T47D (cell line): ENCODE data around the gene FAM131C.

Experiments used
- DNase-seq, 2 experiments: peaks; one replicate each; pipeline versions ENCODE4 v3.0.0 to v3.0.0-alpha.2; 2011 to 2012; ENCODE audit warnings: low read depth in 1 of 2, low spot score in 1 of 2
- JUND ChIP-seq: IDR thresholded peaks from 2 replicates; pipeline ENCODE4 v1.6.1; 2012; ENCODE audit warnings: low read depth
- in situ Hi-C: cut with HindIII; loops from 2 replicates; pipeline ENCODE4 v1.10.0; 2016; ENCODE audit warnings: low sequenced_read_pairs, low pct_unique_long_range_greater_than_20kb

FAM131C gene

DNA sequence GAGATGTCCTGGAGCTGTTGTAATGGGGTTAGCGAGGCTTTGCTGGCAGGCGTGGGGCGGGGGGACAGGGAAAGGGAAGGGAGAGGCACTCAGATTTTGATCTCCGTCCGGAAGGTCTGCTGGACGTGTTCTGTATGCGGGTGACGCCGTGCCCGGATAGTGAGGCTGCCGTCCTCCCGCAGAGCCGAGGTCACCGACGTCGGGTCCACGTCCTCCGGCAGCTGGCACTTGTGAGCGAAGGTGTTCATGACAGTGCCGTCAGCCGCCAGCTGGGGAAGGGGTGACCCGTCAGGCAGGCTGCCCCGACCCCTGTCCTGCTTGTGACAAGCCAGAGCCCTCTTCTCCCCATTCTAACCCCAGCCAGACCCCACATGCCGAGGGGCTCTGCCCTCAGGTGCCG, 58.0 kb downstream of the FAM131C start:
- in situ Hi-C loops: no loop called here
- no peak for TF ChIP-seq JUND
- no peak for DNase-seq

DNA sequence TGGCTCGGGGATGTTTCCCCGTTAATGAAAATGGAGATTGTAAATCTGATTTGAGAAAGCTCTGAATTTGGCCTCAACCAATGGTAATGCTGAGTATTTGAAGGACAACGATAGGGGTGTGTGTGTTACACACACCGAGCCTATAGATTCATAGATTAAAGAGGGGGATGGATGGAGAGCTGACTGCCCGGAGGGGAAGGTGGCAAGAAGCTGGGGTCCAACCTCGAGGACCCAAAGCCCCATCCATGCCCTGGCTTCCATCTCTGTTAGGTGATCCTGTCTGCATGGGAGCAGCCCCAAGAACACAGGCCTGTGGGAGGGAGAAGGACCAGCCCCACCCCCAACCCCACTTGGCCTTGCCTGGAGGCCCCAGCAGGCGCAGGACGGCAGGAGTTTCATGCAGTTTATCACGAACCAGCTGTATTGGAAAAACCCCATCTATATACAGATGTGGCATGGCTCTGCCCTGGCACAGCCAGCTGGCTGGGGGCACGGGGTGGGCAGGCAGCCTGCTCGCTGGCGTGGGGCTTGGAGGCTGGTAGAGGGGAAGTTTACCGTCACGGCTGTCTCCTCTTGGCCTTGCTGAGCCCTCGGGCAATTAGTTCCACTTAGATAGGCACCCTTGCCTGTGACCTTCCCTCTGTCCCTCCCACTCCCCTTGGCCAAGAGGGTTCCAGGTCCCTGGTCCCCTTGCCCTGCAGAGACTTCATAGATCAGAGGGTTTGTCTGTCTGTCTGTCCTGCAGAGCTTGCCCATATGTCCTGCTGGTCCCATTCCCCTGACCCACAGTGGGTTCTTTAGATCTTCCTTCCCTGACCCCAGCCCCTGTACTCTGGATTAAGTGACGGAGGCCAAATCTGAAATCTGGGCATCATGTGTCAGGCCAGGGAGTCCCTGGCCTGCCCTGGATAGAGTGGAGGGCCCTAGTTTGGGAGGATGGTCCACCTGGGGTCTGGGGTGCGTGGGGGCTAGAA, 58.7 kb downstream of the FAM131C start:
- DNase-seq: no peak
- in situ Hi-C loops: no loop called here
- TF ChIP-seq JUND: no peak

DNA sequence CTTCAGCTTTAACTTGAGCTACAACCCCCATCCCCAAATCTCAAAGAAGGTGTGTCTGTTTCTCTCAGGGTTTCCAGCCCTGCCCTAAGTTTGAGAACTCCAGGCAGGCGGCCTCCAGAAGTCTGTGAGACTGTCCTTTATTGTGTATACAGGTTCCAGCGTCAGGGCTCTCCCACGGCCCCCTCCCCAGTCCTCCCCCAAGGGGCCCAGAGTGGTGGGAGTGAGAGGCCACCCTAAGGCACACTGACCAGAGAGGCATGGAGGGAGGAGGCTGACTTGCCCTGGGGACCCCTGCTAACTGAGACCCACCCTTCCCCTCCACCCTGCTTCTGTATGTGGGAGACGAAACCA, 59.6 kb downstream of the FAM131C start:
- DNase-seq: no peak
- TF ChIP-seq JUND: no peak
- in situ Hi-C loops: no loop called here

DNA sequence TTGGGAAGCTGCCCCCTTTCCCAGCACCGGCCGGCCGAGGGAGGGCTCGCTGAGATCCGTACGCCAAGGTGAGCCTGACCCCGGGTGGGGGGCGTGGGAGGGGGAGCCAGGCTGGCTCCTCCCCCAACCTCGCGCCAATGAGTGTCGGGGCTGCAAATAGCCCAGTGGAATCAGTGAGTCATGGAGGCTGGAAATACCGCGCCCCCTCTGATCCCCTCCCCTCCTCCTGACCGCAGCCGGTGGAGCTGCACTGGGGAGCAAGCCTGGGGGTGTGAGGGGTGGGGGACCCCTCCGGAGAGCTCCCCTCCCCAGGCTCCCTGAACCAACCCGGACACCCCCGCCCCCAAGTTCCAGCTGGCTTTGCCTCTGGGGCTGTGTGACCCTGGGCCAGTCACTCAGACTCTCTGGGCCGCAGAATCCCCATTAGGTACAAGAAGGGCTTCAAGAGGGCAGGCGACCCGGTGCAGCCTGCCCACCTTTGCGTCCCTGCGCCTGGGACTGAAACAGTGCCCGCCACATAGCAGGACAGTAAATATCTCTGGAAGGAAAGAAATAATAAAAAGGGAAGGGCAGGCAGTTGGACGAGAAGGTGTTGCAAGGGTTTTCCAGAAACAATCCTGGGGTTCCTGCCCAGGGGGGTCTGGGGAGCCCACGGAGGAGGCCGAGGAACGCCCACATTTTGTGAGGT, 60.1 kb downstream of the FAM131C start:
- no peak for DNase-seq
- in situ Hi-C loops: no loop called here
- no peak for TF ChIP-seq JUND

DNA sequence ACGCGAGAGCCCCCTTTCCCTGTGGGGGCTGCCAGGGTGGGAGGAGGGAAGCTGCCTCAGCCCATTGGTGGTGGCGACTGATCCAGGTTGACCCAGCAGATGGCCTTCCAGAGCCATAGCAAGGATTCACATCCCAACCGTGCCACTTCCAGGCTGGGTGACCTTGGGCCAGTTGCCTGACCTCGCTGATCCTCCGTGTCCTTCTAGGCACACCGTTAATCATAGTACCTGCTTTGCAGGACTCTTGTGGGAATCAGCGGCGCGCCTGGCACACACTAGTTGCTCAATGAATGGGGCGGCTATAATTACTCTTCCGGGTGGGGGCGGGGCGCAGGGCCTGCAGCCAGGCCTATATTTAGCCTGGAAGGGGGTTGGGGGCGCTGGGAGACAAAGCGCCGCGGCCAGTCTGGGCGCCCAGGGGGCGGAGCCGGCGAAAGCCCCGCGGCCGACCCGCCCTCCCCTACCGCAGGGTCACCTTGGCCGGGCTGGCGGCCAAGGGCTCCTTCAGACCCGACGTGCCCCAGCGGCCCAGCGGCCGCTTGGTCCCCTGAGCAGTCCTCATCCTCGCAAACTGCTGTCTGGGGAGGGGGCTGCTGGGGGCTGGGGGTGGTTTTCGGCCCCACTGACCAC, 60.7 kb downstream of the FAM131C start:
- TF ChIP-seq JUND: no peak
- in situ Hi-C loops: no loop called here
- DNase-seq: peak in 1 of 2 experiments; percentile 72

GRCh38 chr1:16011936-16012589, 61.4 kb downstream of the FAM131C start:
- DNase-seq: no peak
- TF ChIP-seq JUND: no peak
- in situ Hi-C loops: no loop called here

DNA sequence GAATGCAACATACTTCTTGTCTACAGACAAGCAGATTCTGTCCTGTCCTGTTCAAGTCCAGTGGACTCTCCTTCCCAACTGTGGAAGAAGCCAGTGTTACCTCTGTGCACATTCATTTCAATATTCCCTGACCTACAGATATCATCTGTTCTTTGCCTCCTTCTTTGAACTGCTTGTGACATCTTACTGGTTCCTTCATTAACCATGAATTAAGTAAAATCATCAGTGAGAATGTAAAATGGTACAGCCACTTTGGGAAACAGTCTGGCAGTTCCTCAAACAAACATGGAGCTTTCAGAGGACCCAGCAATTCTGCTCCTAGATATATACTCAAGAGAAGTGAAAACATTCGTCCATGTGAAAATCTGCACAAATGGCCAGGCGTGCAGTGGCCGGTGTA, 62.6 kb downstream of the FAM131C start:
- no peak for DNase-seq
- in situ Hi-C loops: no loop called here
- no peak for TF ChIP-seq JUND

- TF ChIP-seq JUND: no peak
- DNase-seq: no peak
- in situ Hi-C loops: no loop called here
These were observed 63.8 kb downstream of the FAM131C start for GRCh38 chr1:16009678-16010077.

DNA sequence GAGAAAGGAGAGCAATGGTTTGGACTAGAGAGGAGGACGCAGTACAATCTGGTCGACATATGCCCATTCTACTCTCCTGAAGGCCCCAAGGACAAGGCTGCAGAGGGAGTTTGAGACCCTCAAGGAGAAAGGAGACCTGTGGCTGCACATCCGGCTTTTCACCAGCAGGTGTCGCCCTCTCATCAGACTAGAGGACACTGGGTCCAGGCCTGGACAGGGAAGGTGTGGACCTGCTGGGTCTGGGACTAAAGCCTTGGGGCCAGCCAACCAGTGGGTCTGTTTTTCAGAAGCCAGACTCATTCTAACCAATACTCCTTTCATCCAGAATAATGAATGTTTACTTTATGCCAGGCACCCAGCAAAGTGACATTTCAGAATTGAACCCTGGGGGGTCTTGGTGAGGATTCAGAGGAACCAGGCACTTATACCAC, 64.4 kb downstream of the FAM131C start:
- no peak for TF ChIP-seq JUND
- peak; percentile 49 to 75 for DNase-seq
- in situ Hi-C loops: no loop called here
